HG02943 (cell line): ENCODE measurements around the gene PRKD3.
A peak's percentile ranks its signal among the peaks of the same experiment; 100 is the strongest.
"Not testable (repeated sequence)": the region's sequence is repeated elsewhere in the genome, so short reads cannot be mapped to it uniquely, and the experiment has no call there.

Experiments
- ATAC-seq: cut with Tn5 transposase; IDR thresholded peaks from one replicate; pipeline ENCODE4 v1.9.1; 2021; ENCODE audit warnings: mild to moderate bottlenecking, low read depth, moderate library complexity; ENCODE audit not compliant: unreplicated experiment

The PRKD3 gene

DNA sequence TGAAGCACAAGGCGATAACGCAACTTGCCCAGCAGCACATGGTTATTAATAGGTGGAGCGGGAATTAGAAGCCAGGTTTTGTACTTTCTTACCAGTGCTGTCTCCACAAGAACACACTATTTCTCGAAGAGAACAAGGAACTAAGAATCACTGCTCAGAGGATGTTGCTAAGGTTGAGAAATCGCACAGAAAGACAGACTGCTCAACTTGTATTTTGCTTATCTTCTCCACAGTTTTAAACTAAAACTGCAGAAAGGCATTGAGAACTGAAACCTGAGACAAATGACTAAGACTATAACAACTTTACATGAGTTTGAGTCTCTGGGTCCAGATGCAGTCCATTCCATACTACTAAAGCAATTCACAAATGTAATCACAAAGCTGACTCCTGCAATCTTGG is 6.2 kb downstream of the PRKD3 start:
- peak; percentile 70 for ATAC-seq

DNA sequence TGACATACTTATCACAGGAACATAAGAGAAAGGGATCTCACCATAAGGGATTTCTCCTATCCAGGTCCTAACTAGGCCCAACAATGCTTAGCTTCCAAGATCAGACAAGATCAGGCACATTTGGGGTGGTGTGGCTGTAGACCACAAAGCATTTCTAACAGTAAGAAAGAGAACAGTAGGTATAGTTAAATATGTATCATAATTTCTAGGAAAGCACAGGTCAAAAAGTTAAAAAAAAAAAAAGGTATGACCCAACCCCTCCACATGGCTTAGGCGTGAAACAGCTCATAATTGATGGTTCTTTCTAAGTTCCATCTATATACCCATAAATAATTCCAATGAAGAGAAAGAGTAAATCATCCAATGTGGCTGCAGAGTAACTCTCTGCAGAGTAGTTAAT is 6.9 kb downstream of the PRKD3 start:
- ATAC-seq, result no peak

DNA sequence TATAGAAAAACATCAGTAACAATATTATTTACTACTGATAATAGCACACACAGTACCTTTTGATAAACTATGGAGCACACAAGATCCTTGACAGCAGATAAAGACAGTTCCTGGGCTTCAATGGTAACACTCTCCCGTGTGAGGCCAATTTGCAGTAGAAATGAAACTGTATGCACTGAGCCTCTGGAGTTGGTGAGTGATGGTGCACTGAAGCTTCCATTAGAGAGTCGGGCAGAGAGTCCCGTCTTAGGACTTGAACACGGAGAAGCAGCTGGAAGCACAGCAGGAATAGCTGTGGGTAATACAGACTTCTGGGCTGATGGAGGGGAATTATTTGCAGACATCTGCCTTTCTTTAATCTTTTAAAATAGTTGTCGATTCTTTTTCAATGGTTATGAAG is 8.5 kb downstream of the PRKD3 start:
- no peak for ATAC-seq

DNA sequence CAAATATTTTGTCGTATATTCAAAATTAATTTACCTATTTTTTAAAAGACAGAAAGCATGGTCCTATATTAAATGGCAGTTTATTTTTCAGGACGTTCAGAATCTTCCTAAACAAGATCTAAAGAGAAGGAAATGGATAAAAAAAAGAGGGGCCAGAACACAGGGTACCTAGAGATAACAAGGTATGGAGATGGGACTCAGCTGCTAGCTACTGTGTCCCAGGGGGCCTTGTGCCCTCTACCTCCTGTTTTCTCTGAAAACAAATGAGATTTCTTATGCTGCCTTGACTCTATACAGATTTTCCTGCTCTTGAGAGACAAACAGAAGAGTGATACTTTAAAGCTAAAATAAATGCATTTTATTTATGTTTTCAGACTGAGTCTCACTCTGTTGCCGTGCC is 9.3 kb downstream of the PRKD3 start:
- ATAC-seq, result no peak

DNA sequence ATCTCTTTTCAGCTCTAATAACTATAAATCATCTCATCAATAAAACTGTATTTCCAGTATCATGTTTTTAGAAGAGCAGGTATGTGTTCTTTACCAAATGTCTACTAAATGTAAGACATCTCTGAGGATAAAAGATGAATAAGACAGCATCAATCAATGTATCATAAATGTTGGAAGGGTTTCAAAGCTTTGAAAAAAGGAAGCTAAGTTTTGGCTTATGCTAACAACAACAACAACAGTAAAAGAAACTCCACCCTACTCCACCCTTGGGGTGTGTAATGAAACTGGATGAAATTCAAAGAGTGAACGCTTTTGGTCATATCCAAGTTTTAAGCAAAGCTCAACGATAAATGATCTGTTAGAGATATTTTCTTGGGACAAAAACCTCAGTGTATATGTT is 17.1 kb downstream of the PRKD3 start:
- no peak for ATAC-seq

DNA sequence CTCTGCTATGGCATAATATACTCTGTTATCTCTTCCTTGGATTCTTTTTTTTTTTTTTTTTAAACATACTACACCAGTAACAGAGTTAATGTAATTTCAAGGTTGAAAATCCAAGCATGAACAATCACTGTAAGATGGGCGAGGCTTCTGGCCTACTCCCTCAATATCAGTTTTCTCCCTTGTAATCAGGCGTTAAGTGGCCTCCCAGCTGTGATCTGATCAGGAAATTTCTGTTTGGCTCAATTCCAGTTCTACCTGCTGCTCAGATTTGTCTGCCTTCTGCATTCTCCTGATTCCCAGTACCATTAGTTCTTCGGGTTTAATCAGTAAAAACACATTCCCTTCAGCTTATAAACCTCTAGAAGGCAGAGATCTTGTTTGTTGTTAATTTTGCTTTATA is 18.6 kb downstream of the PRKD3 start:
- ATAC-seq, result no peak

DNA sequence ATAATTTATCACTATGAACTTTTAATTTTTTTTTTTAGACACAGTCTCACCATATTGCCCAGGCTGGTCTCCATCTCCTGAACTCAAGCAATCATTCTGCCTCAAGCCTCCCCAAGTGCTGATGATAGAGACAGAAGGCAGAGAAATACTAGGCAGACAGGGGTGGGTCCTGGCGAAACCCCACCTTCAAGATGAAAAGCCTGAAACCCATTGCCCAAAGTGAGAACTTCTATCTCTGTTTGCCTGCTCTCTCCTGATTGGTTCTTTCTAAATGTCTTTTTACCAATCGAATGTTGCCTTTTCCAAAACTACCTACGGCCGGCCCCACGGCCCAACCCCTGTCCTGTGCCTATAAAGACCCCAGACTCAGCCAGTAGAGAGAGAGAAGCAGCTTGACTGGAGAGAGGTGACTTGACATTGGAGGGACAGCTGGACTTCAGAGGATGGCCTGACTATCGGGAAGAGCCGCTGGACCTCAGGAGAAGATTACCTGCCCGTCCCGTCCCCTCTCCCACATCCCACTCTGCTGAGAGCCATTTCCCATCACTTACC is 21.9 kb downstream of the PRKD3 start:
- no peak for ATAC-seq

DNA sequence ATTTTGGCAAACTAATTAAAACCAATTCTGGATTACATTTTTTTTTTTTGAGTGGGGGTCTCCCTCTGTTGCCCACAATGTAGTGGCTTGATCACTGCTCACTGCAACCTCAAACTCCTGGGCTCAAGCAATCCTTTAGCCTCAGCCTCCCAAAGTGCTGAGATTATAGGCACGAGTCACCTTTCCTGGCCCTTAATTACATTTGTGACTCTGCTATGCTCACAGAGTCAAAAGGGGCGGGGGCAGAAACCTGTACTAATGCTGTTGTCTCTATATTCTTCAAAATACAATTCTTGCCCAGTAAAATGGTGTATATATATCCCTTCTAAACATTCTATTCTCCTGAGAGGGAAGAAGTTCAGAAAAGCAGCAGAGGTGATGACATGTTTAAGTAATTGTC is 23.2 kb downstream of the PRKD3 start:
- no peak for ATAC-seq

DNA sequence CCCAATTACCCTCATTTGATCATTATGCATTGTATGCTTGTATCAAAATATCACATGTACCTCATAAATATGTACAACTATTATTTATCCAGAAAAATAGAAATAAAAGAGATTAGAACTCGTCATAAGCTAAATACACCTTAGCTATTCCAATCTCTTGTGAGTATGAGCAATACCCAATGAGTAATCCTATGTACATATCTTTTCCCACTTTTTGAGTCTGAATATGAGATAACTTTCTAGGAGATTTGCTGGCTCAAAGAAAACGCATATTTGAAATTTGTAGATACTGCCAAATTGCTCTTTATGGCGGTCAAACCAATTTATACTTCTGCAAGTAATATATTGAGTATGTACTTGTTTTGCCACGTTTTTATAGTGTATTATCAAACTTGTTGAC is 24.1 kb downstream of the PRKD3 start:
- ATAC-seq, result no peak

DNA sequence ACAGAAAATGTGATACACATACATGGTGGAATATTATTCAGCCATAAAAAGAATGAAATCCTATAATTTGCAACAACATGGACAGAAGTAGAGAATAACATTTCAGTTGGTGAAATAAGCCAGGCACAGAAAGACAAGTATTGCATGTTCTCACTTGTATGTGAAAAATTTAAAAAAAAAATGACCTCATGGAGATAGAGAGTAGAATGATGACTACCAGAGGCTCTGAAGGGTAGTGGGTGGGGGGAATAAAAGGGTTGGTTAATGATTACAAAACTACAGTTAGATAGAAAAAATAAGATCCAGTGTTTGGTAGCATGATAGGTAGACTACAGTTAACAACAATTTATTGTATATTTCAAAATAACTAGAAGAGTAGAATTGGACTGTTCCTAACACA is 24.5 kb downstream of the PRKD3 start:
- ATAC-seq, result no peak

DNA sequence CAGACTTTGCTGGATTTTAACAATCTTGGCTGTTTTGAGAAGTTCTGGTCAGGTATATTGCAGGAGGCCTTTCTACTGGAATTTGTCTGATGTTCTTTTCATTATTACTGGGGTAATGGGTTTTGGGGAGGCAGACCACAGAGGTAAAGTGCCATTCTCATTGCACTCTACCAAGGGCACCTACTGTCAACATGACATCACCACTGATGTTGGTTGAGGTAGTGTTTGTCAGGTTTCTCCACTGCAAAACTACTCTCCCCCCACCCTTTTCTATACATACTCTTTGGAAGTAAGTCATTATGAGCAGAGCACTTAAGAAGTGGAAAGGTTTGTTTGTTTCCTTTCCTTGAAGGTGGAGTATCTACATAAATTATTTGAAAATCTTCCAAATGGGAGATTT is 27.0 kb downstream of the PRKD3 start:
- no peak for ATAC-seq

DNA sequence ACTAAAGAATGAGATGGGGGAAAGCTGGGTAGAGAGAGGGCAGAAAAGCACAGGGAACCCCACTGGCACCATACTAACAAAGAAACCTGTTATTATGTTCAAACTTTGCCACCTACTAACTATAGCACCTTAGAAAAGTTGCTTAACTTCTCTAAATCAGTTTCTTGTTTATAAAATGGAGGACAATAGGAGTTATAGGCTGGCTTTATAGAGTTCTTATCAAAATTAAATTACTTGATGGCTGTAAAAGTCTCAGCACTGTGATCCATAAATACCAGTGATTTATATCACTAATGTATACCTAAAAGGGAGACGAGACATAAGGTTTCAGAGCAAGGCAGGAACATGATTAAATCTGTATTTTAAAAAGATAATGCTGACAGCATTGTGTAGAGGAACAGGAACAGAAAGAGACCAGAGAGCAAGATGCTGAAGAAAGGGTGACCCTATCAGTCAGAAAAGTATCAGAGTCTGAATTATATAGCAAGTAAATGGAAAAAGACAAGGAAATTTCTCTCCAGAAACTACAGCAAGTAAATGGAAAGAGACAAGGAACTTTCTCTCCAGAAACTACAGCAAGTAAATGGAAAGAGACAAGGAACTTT is 29.1 kb downstream of the PRKD3 start:
- ATAC-seq, result no peak

DNA sequence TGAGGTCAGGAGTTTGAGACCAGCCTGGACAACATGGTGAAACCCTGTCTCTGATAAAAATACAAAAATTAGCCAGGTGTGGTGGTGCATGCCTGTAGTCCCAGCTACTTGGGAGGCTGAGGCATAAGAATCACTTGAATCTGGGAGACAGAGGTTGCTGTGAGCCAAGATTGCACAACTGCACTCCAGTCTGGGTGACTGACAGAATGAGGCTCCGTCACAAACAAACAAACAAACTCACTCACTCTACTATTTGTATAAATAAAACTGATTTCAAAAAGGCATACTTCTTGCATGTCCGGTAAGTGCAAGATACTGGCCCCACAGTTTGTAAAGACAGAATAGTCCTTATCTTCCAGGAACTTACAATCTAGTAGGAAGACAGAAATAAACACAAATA is 29.8 kb downstream of the PRKD3 start:
- not testable (repeated sequence) for ATAC-seq

DNA sequence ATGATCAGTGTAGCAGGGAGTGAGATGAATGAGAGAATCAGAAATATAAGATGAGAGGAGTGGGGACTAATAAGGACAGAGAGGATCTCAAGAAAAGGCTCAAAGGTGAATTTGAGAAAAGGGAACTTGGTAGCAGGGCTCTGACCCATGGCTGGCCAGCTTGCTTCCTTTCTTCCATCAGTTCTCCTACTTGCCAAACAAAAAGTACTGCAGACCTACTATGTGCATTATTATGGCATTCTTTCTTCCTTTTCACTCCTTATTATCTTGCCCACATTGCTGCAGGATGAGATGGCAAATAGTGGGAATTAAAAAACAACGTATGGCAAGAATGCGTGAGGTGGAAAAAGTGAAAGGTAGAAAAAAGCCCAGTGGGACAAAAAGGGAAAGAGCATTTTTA is 33.0 kb downstream of the PRKD3 start:
- ATAC-seq, result no peak

DNA sequence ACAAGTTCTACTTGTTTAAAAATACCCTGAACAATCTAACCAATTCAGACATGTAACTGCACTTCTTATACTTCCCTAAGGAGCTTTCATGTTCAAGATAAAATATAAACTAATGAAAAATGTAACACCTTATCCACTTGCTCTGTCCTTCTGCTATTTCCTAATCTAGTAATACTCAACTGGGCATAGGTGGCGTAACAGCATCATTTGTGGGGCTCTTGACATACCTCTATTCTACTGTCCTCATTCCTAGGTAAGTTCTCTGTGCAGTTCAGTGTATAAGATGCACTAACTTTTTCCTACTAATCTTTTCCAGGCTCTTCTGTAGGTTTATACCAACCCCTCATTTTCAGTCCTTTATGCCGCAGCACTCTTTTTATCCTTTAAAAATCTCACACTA is 36.7 kb downstream of the PRKD3 start:
- no peak for ATAC-seq

DNA sequence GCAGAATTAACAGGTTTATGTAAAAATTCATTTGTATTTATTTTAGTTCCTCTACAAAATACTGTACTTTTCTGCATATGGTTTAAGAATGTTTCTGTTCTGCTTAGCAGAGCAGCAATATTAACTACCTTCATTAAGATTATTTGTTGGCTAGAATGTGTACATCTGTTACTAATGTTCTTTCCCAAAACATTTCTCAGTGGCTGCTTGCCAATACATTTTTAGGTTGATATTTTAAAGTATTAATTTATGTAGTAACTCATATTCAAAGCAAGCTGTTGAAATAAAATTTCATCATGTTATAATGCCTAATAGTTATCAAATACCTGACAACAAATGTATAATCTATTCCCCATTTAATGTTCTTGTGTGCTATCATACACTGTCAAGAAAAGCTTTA is 40.3 kb downstream of the PRKD3 start:
- no peak for ATAC-seq

DNA sequence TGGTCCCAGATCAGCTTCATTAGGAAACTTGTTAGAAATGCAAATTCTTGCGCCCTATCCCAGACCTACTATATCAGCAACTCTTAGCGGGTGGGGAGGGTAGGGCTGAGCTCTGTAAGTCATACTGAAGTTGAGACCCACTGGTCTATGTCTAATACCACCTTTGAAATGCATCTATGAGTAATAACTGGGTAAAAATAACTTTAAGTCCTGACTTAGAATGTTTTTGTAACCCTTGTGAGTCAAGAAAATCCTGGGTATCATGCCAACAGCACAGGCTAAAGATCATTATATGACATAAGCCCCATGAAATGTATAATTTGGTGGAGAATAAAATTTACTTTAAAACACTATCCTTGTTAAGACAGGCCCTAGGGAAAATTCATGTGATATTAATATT is 41.4 kb downstream of the PRKD3 start:
- ATAC-seq, result no peak

DNA sequence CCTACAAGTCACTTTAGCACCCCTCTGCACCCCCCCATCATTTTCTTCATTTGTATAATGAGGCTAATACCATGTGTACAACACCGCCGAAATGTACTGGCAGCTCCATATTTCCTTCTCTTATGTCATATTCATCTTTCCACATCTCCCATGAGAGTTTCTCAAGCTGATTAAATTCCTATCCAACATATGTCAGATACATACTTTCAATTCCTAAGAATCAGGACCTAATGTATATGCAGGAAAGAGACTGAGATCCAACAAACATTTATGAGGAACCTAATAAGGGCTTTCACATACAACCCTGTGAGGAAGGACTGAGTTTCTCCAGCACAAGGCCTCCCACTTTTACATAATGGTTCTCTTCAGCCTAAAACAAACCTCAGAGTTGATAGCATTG is 41.9 kb downstream of the PRKD3 start:
- ATAC-seq, result no peak

DNA sequence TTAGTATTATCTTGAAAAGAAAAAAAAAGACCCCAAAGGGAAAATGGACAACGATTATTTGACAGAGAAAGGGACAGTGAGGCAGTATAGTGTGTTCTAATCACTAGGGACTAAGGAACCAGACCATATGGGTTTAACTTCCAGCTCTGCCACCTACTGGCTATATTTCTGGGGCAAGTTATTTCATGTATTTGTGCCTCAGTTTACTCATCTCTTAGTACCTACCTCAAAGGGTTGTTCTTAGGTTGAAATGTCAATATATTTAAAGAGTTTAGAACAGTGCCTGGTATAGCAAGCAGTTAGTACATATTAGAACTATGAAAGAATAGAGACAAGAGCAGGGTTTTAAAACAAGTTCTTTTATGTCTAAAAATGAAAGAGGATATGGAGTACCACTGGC is 42.7 kb downstream of the PRKD3 start:
- no peak for ATAC-seq

DNA sequence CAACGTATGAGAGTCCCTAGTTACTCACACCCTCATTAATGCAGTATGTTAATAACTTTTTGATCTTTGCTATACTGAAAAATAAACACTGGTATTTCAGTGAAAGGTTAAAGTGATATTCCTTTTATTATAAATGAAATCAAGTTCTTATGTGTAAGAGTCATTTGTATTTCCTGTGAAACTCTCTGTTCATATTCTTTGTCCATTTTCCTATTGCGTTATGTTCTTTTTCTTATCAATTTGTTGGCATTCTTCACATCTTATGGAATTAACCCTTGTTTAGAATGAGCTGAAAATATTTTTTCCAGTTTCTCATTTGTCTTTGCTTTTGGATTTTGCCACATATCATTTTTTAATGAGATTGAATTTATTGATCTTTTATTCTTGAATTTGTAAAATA is 48.3 kb downstream of the PRKD3 start:
- no peak for ATAC-seq
